Measurements from ENCODE around the gene CFAP410.

CFAP410 gene

DNA sequence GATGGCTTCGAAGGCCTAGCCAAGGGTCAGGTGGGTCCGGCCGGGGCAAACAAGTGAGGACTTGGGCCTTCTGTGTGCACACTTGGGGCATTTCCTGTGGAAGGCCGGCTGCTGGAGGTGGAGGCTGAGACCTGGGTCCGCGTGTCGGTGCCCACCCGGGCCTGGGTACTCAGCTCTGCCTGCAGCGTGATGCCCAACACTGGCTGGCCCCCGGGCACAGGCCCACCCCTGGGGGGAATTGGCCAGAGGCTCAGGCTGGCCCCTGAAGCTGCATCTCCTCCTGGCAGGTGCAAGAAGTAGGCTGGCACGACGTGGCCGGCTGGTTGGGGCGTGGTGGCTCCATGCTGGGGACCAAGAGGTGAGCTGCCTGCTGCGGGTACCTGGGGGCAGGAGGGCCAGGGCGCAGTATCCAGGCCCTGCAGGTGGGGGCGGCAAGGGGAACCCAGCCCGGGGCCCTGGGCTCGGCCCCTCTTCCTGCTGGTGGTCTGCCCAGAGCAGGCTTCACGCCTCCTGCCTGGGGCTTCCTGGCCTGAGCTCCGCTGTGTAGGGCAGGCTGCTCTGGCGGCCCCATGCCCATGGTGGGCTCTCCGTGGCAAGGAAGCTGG, 17.2 kb downstream of the CFAP410 start:
- Mint-ChIP-seq H3K27ac (peak overlapping the region in 1 of 2 donors; percentile 67), H3K9me3 (no peaks in the 10 kb centered on the region), H3K4me3 (no peak overlapping the region), H3K27me3 (no peaks in the 10 kb centered on the region), H3K4me1 (no peaks in the 10 kb centered on the region)
- DNase-seq (no peak), ATAC-seq (no peak)

DNA sequence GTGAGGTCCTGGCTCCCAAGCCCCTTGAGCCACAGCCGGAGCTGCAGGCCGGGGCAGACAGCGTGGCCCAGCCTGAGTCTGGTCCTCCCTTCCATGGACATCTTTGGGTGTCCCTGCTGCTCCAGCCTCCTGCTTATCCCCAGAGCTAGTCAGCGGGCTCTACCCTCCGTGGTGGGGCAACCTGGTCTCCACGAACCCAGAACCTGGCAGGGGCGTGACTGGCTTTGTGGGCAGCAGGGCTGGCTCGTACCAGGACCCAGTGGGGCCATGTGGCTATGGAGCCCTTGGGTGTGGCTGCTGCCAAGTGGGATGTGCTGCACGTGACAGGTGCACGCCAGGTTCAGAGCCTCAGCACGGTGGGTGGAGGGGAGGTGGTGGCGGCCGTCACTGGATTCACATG, 18.3 kb downstream of the CFAP410 start:
- Mint-ChIP-seq H3K4me3 (no peak overlapping the region), H3K4me1 (no peaks in the 10 kb centered on the region), H3K27me3 (no peaks in the 10 kb centered on the region), H3K9me3 (no peaks in the 10 kb centered on the region), H3K27ac (no peak overlapping the region)
- DNase-seq (no peak), ATAC-seq (no peak)

DNA sequence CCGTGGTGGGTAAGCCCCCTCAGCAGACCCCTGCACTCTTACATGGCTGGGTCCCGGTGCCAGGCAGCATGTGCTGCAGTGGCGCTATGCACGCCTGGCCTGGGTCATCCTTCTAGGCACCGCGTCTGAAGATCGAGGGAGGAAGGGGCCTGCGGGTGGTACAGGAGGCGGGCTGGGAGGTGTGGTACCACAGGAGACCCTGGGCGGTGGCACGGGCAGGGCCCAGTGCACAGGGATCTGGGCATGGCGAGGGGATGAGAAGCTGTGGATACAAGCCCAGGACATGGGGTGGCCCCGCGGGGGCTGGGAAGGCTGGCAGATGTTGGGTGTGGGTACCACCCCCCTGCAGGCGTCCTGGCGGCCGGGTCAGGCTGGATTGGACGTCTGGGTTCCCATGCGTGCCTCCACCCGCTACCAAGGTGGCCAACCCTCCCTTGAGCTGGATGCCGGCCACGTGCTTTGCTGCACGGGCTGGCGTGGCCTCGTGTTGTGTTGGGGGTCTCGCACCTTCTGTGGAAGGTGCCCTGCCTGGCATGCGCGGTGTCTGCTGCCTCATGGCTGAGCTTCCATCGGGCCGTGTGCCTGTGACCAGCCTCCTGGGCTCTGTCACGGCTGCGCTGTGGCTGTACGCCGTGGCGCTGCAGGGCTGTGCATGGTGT, 19.7 kb downstream of the CFAP410 start:
- no peak overlapping the region for H3K4me3 Mint-ChIP-seq
- peak; percentile 15 for ATAC-seq
- H3K4me1 Mint-ChIP-seq, result no peaks in the 10 kb centered on the region
- DNase-seq, result no peak
- no peaks in the 10 kb centered on the region for H3K27me3 Mint-ChIP-seq
- no peaks in the 10 kb centered on the region for H3K9me3 Mint-ChIP-seq
- peak overlapping the region in 1 of 2 donors; percentile 60 for H3K27ac Mint-ChIP-seq

DNA sequence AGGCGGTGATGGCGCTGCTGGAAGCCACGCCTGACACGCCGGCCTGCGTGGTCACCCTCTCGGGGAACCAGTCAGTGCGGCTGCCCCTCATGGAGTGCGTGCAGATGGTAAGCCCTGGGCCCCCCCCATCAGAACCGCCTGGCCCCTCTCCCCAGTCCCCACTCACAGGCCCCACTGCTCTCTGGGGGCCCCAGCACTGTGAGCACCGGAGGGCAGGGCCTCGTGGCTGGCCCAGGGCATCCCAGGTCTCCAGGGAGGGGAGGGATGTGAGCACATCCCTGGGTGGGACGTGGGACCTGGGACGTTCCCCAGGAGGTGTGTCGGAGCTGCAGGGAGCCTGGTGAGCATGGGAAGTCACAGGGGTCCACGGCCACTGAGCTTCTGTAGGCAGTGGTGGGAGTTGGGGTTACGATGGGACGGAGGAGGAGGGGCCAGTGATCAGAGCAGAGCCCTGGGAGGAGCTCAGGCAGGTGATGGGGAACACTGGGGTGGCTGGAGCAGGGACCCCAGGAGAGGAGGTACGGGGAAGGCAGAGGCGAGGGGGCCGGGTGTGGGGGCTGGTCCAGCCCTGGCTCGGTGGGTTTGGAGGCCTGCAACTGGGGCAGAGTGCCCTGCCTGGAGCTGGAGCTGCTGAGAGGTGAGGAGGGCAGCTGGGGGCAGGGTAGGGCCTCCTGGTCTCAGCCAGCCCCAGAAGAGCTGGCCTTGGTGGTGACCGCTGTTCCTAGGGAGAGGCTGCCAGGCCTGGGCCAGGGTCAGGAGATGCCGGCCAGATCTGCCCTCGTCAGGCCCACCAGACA, 20.5 kb downstream of the CFAP410 start:
- no peaks in the 10 kb centered on the region for H3K4me1 Mint-ChIP-seq
- H3K4me3 Mint-ChIP-seq, result no peak overlapping the region
- H3K27ac Mint-ChIP-seq, result peak overlapping the region in 1 of 2 donors; percentile 43
- H3K9me3 Mint-ChIP-seq, result no peaks in the 10 kb centered on the region
- H3K27me3 Mint-ChIP-seq, result no peaks in the 10 kb centered on the region
- DNase-seq (no peak), ATAC-seq (no peak)

- Mint-ChIP-seq H3K9me3 (no peaks in the 10 kb centered on the region), H3K4me1 (no peaks in the 10 kb centered on the region), H3K27ac (no peak overlapping the region), H3K27me3 (no peaks in the 10 kb centered on the region), H3K4me3 (no peak overlapping the region)
- ATAC-seq (no peak), DNase-seq (no peak)
Observed at GRCh38 chr21:44317871-44318270, 21.3 kb downstream of the CFAP410 start.

GRCh38 chr21:44317241-44317782, 21.9 kb downstream of the CFAP410 start:
- DNase-seq (no peak), ATAC-seq (no peak)
- no peaks in the 10 kb centered on the region for H3K4me1 Mint-ChIP-seq
- H3K27me3 Mint-ChIP-seq, result no peaks in the 10 kb centered on the region
- no peak overlapping the region for H3K4me3 Mint-ChIP-seq
- no peaks in the 10 kb centered on the region for H3K9me3 Mint-ChIP-seq
- H3K27ac Mint-ChIP-seq, result peak overlapping the region in 1 of 2 donors; percentile 40

GRCh38 chr21:44316277-44316900, 22.8 kb downstream of the CFAP410 start:
- ATAC-seq (peak; percentile 11), DNase-seq (no peak)
- Mint-ChIP-seq H3K27me3 (no peaks in the 10 kb centered on the region), H3K4me3 (no peak overlapping the region), H3K9me3 (no peaks in the 10 kb centered on the region), H3K4me1 (no peaks in the 10 kb centered on the region), H3K27ac (peak overlapping the region in 1 of 2 donors; percentile 37)

GRCh38 chr21:44315691-44316203, 23.4 kb downstream of the CFAP410 start:
- no peak overlapping the region for H3K27ac Mint-ChIP-seq
- no peak overlapping the region for H3K4me3 Mint-ChIP-seq
- no peaks in the 10 kb centered on the region for H3K9me3 Mint-ChIP-seq
- H3K4me1 Mint-ChIP-seq, result no peaks in the 10 kb centered on the region
- DNase-seq (no peak), ATAC-seq (no peak)
- H3K27me3 Mint-ChIP-seq, result no peaks in the 10 kb centered on the region

DNA sequence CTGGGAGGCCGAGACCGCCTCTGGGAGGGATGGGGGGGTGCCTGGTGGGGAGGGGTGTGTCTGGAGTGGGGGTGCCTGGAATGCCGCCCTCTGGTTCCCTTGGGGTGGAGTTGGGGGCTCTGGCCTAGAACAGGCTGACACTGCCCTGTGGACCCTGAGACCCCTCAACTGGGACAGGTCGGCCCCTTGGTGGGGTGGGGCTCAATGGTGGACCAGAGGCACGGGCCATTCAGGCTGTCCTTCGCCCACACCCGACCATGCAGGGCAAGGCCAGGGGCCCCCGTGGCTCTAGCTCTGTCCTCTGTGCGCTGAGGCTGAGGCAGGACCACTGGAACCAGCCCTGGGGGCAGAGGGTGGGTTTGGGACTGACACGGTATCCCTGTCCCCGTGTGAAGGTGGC, 24.6 kb downstream of the CFAP410 start:
- no peak overlapping the region for H3K4me3 Mint-ChIP-seq
- DNase-seq, result no peak
- no peaks in the 10 kb centered on the region for H3K4me1 Mint-ChIP-seq
- ATAC-seq, result no peak
- no peaks in the 10 kb centered on the region for H3K9me3 Mint-ChIP-seq
- no peaks in the 10 kb centered on the region for H3K27me3 Mint-ChIP-seq
- H3K27ac Mint-ChIP-seq, result peak overlapping the region in 1 of 2 donors; percentile 59

DNA sequence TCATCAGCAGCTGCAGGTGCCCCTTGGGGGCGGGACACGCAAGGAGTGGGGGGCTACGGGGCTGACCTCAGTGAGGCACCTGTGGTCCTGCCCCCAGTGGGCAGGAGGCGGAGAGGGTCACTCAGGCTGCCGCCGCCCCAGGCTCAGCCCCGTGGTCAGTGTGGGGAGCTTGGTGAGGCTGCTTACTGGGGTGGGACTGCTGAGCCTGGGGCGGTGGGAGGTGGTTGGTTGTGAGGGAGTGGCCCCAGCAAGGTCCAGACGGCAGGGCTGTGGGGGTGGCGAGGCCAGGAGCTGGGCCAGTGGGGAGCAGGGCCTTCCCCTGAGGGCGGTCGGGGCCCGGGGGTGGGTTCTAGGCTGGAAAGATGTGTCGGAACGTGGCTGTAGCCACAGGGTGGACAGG, 25.1 kb downstream of the CFAP410 start:
- DNase-seq (no peak), ATAC-seq (no peak)
- Mint-ChIP-seq H3K9me3 (no peaks in the 10 kb centered on the region), H3K4me1 (no peaks in the 10 kb centered on the region), H3K4me3 (no peak overlapping the region), H3K27ac (no peak overlapping the region), H3K27me3 (no peaks in the 10 kb centered on the region)

- peak overlapping the region in 1 of 2 donors; percentile 74 for H3K27ac Mint-ChIP-seq
- no peaks in the 10 kb centered on the region for H3K27me3 Mint-ChIP-seq
- no peak overlapping the region for H3K4me3 Mint-ChIP-seq
Observed at GRCh38 chr21:44313451-44313850, 25.7 kb downstream of the CFAP410 start.

DNA sequence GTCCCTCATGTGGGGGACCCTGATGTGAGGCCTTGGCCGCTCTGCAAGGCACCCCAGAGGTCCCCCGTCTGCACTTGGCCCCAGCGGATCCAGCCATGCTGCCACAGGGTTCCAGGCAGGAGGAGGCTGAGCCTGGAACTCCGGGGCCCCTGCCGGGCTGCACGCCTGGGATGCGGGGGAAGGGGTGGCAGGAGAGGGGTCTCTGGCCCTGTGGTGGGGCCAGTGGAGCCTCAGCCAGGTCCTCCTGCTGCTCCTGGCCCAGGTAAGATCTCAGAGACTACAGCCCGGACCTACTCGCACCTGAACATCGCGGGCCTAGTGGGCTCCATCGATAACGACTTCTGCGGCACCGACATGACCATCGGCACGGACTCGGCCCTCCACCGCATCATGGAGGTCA, 26.5 kb downstream of the CFAP410 start:
- no peak for DNase-seq
- Mint-ChIP-seq H3K4me1 (peaks cover 4% of the 10 kb centered on the region), H3K9me3 (no peaks in the 10 kb centered on the region), H3K27me3 (no peaks in the 10 kb centered on the region), H3K27ac (no peak overlapping the region), H3K4me3 (no peak overlapping the region)
- no peak for ATAC-seq

More at GRCh38 chr21:44313451-44313850, 25.7 kb downstream of the CFAP410 start:
- no peaks in the 10 kb centered on the region for H3K4me1 Mint-ChIP-seq
- ATAC-seq, result no peak
- DNase-seq, result no peak
- H3K9me3 Mint-ChIP-seq, result no peaks in the 10 kb centered on the region

- DNase-seq (no peak), ATAC-seq (no peak)
- Mint-ChIP-seq H3K4me1 (peaks cover 10% of the 10 kb centered on the region), H3K27me3 (no peaks in the 10 kb centered on the region), H3K27ac (peak overlapping the region in 1 of 2 donors; percentile 14), H3K4me3 (no peak overlapping the region), H3K9me3 (no peaks in the 10 kb centered on the region)
Observed at GRCh38 chr21:44312089-44312488, 27.1 kb downstream of the CFAP410 start.

GRCh38 chr21:44310628-44311507, 28.3 kb downstream of the CFAP410 start:
- ATAC-seq, result no peak
- H3K27me3 Mint-ChIP-seq, result no peaks in the 10 kb centered on the region
- no peaks in the 10 kb centered on the region for H3K9me3 Mint-ChIP-seq
- DNase-seq, result no peak
- H3K4me3 Mint-ChIP-seq, result no peak overlapping the region
- peaks cover 12% of the 10 kb centered on the region for H3K4me1 Mint-ChIP-seq
- H3K27ac Mint-ChIP-seq, result no peak overlapping the region

Measured in stimulated activated naive CD8-positive, alpha-beta T cell treated with anti-CD3 and anti-CD28 coated beads, Interleukin-15, amount 100 ng/mL, for 72 hours (primary cell).